Gastroesophageal sphincter (tissue), 4 donors: ENCODE data around the gene LONP2. TPM values are rescaled to one million over a fixed set of nuclear protein-coding genes. Genes with fewer than 3 reads are reported as not detected.
"Not testable (repeated sequence)": the region's sequence is repeated elsewhere in the genome, so short reads cannot be mapped to it uniquely, and the experiment has no call there.

ENCODE experiments used
- ATAC-seq: fragments of 150-250 bp; one replicate; pipeline ENCODE4 v1.9.1; 2016; ENCODE audit warnings: mild to moderate bottlenecking, moderate library complexity
- H3K27ac ChIP-seq, 4 donors: fragments of 200-600 bp; sonication (generic) in 3 of 4; 1 replicate in 3 of 4; 2 replicates in 1 of 4; pipeline ENCODE4 v1.5.1; 2016 to 2019
- H3K27me3 ChIP-seq: fragments of 200-600 bp; sonication (generic); one replicate; pipeline ENCODE4 v1.5.1; 2019
- H3K36me3 ChIP-seq, 2 donors: fragments of 200-600 bp; sonication (generic); one replicate each; pipeline ENCODE4 v1.5.1; 2019; ENCODE audit warnings: control low read depth in 1 of 2
- H3K4me1 ChIP-seq, 3 donors: fragments of 200-600 bp; sonication (generic); 1 replicate in 2 of 3; 2 replicates in 1 of 3; pipeline ENCODE4 v1.5.1; 2016 to 2019; ENCODE audit warnings: control low read depth in 2 of 3
- H3K4me3 ChIP-seq, 2 donors: fragments of 200-600 bp; sonication (generic); one replicate each; pipeline ENCODE4 v1.5.1; 2019; ENCODE audit warnings: mild to moderate bottlenecking in 1 of 2, moderate library complexity in 1 of 2
- H3K9me3 ChIP-seq, 3 donors: fragments of 200-600 bp; sonication (generic); one replicate each; pipeline ENCODE4 v1.5.1; 2017 to 2019; ENCODE audit warnings: control low read depth in 2 of 3
- CTCF ChIP-seq, 4 experiments: fragments of 200-600 bp in 2 of 4; fragments of 450-650 bp in 2 of 4; sonication (generic) in 1 of 4; IDR thresholded peaks; one replicate each; pipeline ENCODE4 v1.5.1; 2017 to 2019; ENCODE audit warnings: antibody characterized with exemption in 4 of 4, mild to moderate bottlenecking in 2 of 4, moderate library complexity in 2 of 4
- EP300 ChIP-seq: sonication (generic); formaldehyde crosslinking; IDR thresholded peaks from one replicate; pipeline ENCODE4 v1.6.1; 2017; ENCODE audit warnings: antibody characterized with exemption, mild to moderate bottlenecking
- POLR2A ChIP-seq, 2 donors: fragments of 450-650 bp; IDR thresholded peaks; one replicate each; pipeline ENCODE4 v1.6.1; 2017; ENCODE audit warnings: antibody characterized with exemption in 2 of 2, mild to moderate bottlenecking in 2 of 2, moderate library complexity in 1 of 2
- POLR2AphosphoS5 ChIP-seq: sonication (generic); formaldehyde crosslinking; IDR thresholded peaks from one replicate; pipeline ENCODE4 v1.6.1; 2017; ENCODE audit warnings: antibody characterized with exemption
- WGBS, 2 donors: methylation state at CpG; one replicate each; pipeline ENCODE4 v1.1.5; 2018; ENCODE audit warnings: low coverage in 1 of 2; 5-methylcytosine and 5-hydroxymethylcytosine counted together
- total RNA-seq, 4 donors: library from RNA; depleted of rRNA; stranded (reverse); fragments of >200 nt; gene quantifications; one replicate each; pipeline ENCODE4 v1.1.0, GENCODE V29; 2016

Gene LONP2
- total RNA-seq, 4 donors from 2014 or later = 61.5 to 83.7 (median 72.3) TPM

DNA sequence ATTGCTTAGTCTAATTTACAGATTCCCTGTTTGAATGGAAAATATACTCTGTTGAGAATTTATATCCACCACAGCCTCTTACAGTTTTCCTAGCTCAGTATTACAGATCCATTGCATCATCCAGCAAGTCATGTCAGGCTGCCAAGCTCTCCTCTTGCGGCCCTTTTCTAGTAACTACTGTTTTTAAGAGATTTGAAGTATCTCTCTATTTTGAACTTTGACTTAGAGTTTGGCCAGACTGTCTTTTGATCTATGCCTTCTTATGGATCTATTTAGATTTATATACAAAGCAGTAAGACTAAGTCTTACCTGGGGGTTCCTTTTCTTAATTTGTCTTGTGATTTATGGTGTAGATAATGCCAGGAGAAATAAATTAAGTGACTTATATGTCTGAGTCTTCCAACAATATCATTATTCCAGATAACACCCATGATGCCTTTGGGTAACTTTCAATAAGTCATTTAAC is 56.3 kb downstream of the LONP2 start:
- no peaks in the 10 kb centered on the region for H3K9me3 ChIP-seq
- no peak for TF ChIP-seq POLR2AphosphoS5
- TF ChIP-seq EP300 = no peak
- TF ChIP-seq CTCF (IDR thresholded peaks at IDR 0.05) = no peak
- TF ChIP-seq POLR2A (IDR thresholded peaks at IDR 0.05) = no peak
- WGBS, 2 donors = 43 to 45% methylated on average over 1 of the region's 1 CpG
- no peak overlapping the region for H3K27ac ChIP-seq
- no peaks in the 10 kb centered on the region for H3K27me3 ChIP-seq
- H3K4me3 ChIP-seq = no peak overlapping the region
- no peak for ATAC-seq
- H3K4me1 ChIP-seq = peaks cover 0 to 5% (median 0%) of the 10 kb centered on the region in 3 donors
- peaks cover 2 to 91% of the 10 kb centered on the region in 2 donors for H3K36me3 ChIP-seq

DNA sequence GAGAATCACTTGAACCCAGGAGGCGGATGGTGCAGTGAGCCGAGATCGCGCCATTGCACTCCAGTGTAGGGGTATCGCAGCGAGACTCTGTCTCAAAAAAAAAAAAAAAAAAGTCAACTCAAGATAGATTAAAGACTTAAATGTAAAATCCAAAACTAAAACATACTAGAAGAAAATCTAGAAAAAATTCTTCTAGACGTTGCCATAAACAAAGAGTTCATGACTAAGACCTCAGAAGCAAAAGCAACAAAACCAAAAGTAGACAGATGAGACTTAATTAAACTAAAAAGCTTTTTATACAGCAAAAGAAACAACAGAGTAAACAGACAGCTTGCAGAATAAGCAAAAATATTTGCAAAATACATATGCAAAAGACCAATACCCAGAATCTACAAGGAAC is 64.4 kb downstream of the LONP2 start:
- H3K4me3 ChIP-seq = no peak overlapping the region
- ATAC-seq = no peak
- H3K4me1 ChIP-seq = peaks cover 0 to 9% (median 0%) of the 10 kb centered on the region in 3 donors
- no peak for TF ChIP-seq POLR2A (IDR thresholded peaks at IDR 0.05)
- no peak for TF ChIP-seq POLR2AphosphoS5
- no peak for TF ChIP-seq EP300
- no peak for TF ChIP-seq CTCF (IDR thresholded peaks at IDR 0.05)
- no peak overlapping the region for H3K27ac ChIP-seq
- peaks cover 0 to 88% of the 10 kb centered on the region in 2 donors for H3K36me3 ChIP-seq
- H3K9me3 ChIP-seq = peaks cover 0 to 41% (median 3%) of the 10 kb centered on the region in 3 donors
- no peaks in the 10 kb centered on the region for H3K27me3 ChIP-seq
- WGBS, 2 donors = 87 to 100% methylated on average over 1 to 6 of the region's 7 CpGs

- no peak overlapping the region for H3K27ac ChIP-seq
- H3K27me3 ChIP-seq = no peaks in the 10 kb centered on the region
- TF ChIP-seq POLR2AphosphoS5 = no peak
- TF ChIP-seq POLR2A (IDR thresholded peaks at IDR 0.05) = no peak
- TF ChIP-seq CTCF (IDR thresholded peaks at IDR 0.05) = no peak
- no peak for TF ChIP-seq EP300
- peaks cover 0 to 41% (median 3%) of the 10 kb centered on the region in 3 donors for H3K9me3 ChIP-seq
- peaks cover 0 to 68% of the 10 kb centered on the region in 2 donors for H3K36me3 ChIP-seq
- 96 to 100% methylated on average over 2 to 4 of the region's 4 CpGs for WGBS, 2 donors
- H3K4me3 ChIP-seq = no peak overlapping the region
- no peak for ATAC-seq
- H3K4me1 ChIP-seq = peaks cover 0 to 9% (median 0%) of the 10 kb centered on the region in 3 donors
These were observed 67.0 kb downstream of the LONP2 start for GRCh38 chr16:48310908-48311641.

- Histone ChIP-seq H3K4me1 (peaks cover 0 to 16% (median 0%) of the 10 kb centered on the region in 3 donors), H3K36me3 (peaks cover 0 to 47% of the 10 kb centered on the region in 2 donors), H3K9me3 (peaks cover 0 to 34% (median 0%) of the 10 kb centered on the region in 3 donors)
- whole genome bisulfite sequencing, 2 donors = 100% methylated on average over 1 to 3 of the region's 3 CpGs
- not testable (repeated sequence) for ATAC-seq, H3K27ac ChIP-seq, H3K27me3 ChIP-seq, H3K4me3 ChIP-seq
These were observed 69.8 kb downstream of the LONP2 start for GRCh38 chr16:48313905-48314304.

- Histone ChIP-seq H3K27me3 (no peaks in the 10 kb centered on the region), H3K27ac (no peak overlapping the region), H3K36me3 (peaks cover 0 to 18% of the 10 kb centered on the region in 2 donors), H3K9me3 (peaks cover 0 to 5% (median 0%) of the 10 kb centered on the region in 3 donors), H3K4me3 (no peak overlapping the region), H3K4me1 (peaks cover 0 to 22% (median 0%) of the 10 kb centered on the region in 3 donors)
- no peak for TF ChIP-seq EP300
- TF ChIP-seq POLR2A (IDR thresholded peaks at IDR 0.05) = no peak
- no peak for TF ChIP-seq CTCF (IDR thresholded peaks at IDR 0.05)
- no peak for TF ChIP-seq POLR2AphosphoS5
- no peak for ATAC-seq
- 100% methylated on average over 1 of the region's 1 CpG for WGBS, 2 donors
These were observed 72.9 kb downstream of the LONP2 start for GRCh38 chr16:48317026-48317425.
